Stimulated activated naive CD4-positive, alpha-beta T cell (primary cell): ENCODE data around the gene ANGPTL7.

Experiments
- DNase-seq, 6 experiments: peaks; one replicate each; lab custom pipeline; 2025; lab: John Stamatoyannopoulos, UW

The ANGPTL7 gene

GRCh38 chr1:11204396-11205190 is 15.4 kb downstream of the ANGPTL7 start:
- no peak for DNase-seq

GRCh38 chr1:11207898-11208611 is 18.9 kb downstream of the ANGPTL7 start:
- no peak for DNase-seq

DNA sequence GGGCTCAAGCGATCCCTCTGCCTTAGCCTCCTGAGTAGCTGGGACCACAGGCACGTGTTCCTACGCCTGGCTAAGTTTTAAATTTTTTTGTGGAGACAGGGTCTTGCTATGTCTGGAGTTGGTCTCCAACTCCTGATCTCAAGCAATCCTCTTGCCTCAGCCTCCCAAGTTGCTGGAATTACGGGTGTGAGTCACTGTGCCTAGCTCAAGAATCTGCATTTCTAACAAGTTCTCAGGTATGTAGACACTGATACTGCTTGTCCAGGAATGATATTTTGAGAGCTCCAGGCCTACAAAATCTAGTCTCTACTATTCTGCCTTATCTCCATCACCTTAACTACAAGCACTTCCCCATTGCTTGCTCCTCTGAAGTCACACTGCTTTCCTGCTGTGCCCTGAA is 22.3 kb downstream of the ANGPTL7 start:
- no peak for DNase-seq

GRCh38 chr1:11211925-11212587 is 22.9 kb downstream of the ANGPTL7 start:
- DNase-seq, result no peak

- no peak for DNase-seq
Measured at GRCh38 chr1:11214698-11215380, 25.7 kb downstream of the ANGPTL7 start.

GRCh38 chr1:11215381-11216005 is 26.3 kb downstream of the ANGPTL7 start:
- DNase-seq, result no peak

DNA sequence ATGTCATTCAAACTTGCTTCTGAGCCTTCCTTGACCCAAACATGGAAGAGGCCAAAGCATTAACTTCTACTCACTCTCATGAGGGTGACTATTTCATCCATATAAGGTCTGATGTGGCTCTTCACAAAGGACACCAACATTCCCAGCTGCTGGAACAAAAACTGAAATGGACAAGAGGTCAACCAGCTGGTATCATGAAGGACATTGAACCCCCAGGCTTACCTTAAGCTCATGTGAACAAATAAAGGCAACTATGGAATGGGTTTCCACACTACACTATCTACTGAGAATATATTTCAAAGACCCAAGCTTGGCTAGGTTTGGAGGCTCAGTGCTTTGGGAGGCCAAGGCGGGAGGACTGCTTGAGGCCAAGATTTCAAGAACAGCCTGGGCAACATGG is 26.9 kb downstream of the ANGPTL7 start:
- no peak for DNase-seq

- DNase-seq, result no peak
Measured at GRCh38 chr1:11227106-11228077, 38.2 kb downstream of the ANGPTL7 start.

GRCh38 chr1:11229203-11229602 is 40.0 kb downstream of the ANGPTL7 start:
- no peak for DNase-seq

- DNase-seq, result no peak
Measured at GRCh38 chr1:11233208-11233607, 44.1 kb downstream of the ANGPTL7 start.

DNA sequence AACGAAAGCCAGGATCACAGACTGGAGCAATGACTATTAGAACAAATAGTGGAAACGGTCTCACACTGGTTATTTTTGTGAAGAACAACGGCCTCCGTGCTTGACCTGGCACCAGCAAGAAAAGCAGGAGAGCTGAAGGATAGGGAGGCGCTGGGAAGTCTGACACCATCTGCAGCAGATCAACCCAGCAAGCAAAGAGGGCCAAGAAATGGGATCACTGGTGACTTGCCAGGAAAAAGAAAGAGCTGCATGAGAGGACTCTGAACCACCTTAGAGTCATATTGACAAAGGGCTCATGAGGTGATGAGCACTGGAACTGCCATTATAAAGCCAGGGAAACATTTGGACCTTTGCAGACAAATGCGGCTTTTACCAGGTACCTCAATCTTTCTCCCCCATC is 48.2 kb downstream of the ANGPTL7 start:
- DNase-seq, result no peak

- DNase-seq, result no peak
Measured at GRCh38 chr1:11238311-11238710, 49.2 kb downstream of the ANGPTL7 start.

DNA sequence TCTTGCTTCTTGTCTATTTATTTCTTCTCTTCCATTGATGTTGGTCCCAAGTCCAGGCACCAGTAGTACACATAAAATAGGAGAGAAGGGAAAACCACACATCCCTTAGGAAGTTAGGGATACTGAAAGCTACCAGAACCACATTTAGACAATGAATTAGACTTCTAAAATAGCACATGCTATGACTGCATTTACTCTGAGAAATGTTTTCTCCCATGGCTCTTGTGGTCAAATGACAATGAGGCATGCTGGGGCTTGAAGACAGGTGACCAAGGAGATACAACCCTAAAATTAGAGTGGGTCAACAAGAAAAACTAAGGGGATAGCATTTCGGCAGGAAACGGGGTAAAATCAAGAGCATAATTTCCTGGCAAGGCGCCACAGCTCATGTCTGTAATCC is 56.1 kb downstream of the ANGPTL7 start:
- no peak for DNase-seq
